ENCODE data around the gene CARD11. TPM values are rescaled to one million over a fixed set of nuclear protein-coding genes. Genes with fewer than 3 reads are reported as not detected.
"Not testable (repeated sequence)": the region's sequence is repeated elsewhere in the genome, so short reads cannot be mapped to it uniquely, and the experiment has no call there.

Gene CARD11
- total RNA-seq, 1 donor from 2014 or later = 0.37 TPM

DNA sequence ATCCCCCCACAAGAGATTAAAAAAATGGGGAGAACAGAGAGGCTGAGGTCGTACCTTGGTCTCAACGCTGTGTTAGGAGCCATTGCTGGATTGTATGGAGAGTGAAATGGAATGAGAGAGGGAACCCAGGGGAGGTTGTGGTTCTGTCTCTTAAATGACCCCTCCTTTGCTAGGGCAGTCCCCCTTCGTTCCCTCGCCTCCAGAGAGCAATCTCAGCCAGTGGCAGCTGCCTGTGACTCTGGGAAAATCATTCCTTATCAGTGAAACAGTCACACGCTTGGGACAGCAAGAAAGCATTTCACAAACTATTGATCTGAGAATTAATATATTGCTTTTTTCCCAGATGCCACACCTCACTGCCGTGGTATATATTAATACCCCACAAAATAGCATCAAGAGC, 12.0 kb upstream of the CARD11 start:
- TF ChIP-seq, protein P1, sequence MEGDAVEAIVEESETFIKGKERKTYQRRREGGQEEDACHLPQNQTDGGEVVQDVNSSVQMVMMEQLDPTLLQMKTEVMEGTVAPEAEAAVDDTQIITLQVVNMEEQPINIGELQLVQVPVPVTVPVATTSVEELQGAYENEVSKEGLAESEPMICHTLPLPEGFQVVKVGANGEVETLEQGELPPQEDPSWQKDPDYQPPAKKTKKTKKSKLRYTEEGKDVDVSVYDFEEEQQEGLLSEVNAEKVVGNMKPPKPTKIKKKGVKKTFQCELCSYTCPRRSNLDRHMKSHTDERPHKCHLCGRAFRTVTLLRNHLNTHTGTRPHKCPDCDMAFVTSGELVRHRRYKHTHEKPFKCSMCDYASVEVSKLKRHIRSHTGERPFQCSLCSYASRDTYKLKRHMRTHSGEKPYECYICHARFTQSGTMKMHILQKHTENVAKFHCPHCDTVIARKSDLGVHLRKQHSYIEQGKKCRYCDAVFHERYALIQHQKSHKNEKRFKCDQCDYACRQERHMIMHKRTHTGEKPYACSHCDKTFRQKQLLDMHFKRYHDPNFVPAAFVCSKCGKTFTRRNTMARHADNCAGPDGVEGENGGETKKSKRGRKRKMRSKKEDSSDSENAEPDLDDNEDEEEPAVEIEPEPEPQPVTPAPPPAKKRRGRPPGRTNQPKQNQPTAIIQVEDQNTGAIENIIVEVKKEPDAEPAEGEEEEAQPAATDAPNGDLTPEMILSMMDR (conservative IDR thresholded peaks at IDR 0.05) = no peak
- Mint-ChIP-seq H3K4me1 (no peaks in the 10 kb centered on the region), H3K4me3 (no peak overlapping the region), H3K27ac (ENCODE audit: unreplicated experiment) (peak overlapping the region; percentile 5), H3K9me3 (no peaks in the 10 kb centered on the region), H3K27me3 (ENCODE audit: low read depth) (no peaks in the 10 kb centered on the region), H3K36me3 (ENCODE audit: low read depth) (no peaks in the 10 kb centered on the region)
- DNase-seq (ENCODE audit: low read depth, low spot score) = no peak

DNA sequence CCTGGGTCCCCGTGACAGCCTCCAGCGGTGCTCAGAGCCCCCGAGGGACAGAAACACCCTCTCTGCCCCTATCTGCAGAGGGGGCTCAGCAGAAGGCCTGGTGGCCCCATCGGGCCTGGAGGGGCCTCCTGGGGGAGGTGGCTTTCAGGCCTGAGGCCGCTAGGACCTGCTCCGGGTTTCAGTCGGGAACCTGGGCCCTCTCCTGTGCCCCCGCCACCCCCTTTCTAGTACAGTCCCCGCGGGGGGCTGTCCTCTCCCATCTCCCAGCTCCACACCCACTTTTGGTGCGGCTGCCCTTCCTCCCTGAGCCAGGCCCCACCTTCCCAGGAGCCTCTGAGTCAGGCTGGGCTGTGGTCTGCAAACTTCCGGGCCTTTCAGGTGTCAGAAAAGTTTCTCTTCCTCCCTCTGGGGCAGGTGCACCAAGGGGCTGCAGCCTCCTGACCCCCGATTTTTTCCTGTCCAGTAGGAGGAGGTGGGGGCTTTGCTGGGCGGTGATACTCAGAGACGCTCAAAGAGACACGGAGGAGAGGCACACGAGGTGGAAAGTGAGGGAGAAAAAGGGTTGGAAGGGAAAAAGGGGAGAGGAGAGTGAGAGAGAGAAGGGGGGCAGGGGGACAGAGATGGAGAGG, 692 bp downstream of the CARD11 start:
- Mint-ChIP-seq H3K4me3 (no peak overlapping the region), H3K9me3 (no peaks in the 10 kb centered on the region), H3K27ac (ENCODE audit: unreplicated experiment) (no peak overlapping the region), H3K27me3 (ENCODE audit: low read depth) (peaks cover 14% of the 10 kb centered on the region), H3K4me1 (no peaks in the 10 kb centered on the region), H3K36me3 (ENCODE audit: low read depth) (no peaks in the 10 kb centered on the region)
- TF ChIP-seq, protein P1 (conservative IDR thresholded peaks at IDR 0.05) = no peak
- DNase-seq (ENCODE audit: low read depth, low spot score) = no peak

DNA sequence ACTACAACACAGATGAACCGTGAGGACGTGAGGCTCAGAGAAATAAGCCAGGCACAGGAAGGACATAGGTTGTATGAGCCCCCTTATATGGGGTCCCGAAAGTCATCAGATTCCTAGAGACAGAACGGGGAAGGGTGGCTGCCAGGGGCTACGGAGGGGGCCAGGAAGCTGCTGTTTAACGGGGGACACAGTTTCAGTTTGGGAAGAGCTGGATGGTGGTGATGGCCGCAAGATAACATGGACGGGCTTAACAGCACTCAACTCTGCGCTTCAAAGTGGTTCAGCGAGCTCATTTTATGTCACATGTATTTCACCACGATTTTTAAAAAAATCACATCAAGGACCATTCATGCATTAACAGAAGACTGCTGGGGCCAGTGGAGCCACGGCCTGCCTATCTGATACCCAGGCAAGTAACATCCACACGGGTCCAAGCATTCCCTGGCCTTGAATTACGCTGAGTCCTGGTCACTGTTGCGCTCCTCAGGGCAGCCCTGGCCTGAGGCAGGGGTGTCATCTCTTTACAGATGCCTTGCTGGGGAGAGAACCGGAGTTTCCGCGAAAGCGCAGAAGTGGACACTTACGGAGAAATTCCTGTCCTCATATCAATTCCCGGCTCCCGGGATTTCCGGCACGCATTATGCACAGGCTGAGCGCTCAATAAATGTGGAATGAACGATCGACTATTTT, 1.5 kb downstream of the CARD11 start:
- Mint-ChIP-seq H3K27ac (ENCODE audit: unreplicated experiment) (no peak overlapping the region), H3K36me3 (ENCODE audit: low read depth) (no peaks in the 10 kb centered on the region), H3K9me3 (no peaks in the 10 kb centered on the region), H3K4me3 (no peak overlapping the region), H3K27me3 (ENCODE audit: low read depth) (peaks cover 14% of the 10 kb centered on the region), H3K4me1 (no peaks in the 10 kb centered on the region)
- TF ChIP-seq, protein P1 (conservative IDR thresholded peaks at IDR 0.05) = no peak
- DNase-seq (ENCODE audit: low read depth, low spot score) = no peak

DNA sequence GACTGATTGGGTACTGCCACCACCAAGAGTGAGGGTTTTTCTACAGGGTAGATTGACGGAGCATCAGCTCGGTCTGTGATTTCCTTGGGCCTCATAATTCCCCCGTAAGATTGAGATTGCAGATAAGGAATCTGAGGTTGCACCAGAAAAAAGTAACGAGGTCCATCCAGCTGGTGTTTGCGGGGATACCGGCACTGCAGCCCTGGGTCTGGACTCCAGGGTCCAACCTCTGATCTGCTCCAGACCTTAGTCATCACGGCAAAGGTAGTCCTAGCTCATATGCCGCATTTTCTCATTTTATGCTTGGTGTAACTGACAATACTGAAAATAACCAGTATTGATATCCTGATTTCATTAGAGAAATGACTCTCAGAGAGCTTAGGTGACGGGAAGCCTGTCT, 3.9 kb downstream of the CARD11 start:
- H3K36me3 Mint-ChIP-seq (ENCODE audit: low read depth) = no peaks in the 10 kb centered on the region
- no peak overlapping the region for H3K4me3 Mint-ChIP-seq
- no peak overlapping the region for H3K27ac Mint-ChIP-seq (ENCODE audit: unreplicated experiment)
- H3K4me1 Mint-ChIP-seq = no peaks in the 10 kb centered on the region
- TF ChIP-seq, protein P1 (conservative IDR thresholded peaks at IDR 0.05) = no peak
- no peaks in the 10 kb centered on the region for H3K9me3 Mint-ChIP-seq
- H3K27me3 Mint-ChIP-seq (ENCODE audit: low read depth) = peaks cover 13% of the 10 kb centered on the region
- DNase-seq (ENCODE audit: low read depth, low spot score) = no peak

DNA sequence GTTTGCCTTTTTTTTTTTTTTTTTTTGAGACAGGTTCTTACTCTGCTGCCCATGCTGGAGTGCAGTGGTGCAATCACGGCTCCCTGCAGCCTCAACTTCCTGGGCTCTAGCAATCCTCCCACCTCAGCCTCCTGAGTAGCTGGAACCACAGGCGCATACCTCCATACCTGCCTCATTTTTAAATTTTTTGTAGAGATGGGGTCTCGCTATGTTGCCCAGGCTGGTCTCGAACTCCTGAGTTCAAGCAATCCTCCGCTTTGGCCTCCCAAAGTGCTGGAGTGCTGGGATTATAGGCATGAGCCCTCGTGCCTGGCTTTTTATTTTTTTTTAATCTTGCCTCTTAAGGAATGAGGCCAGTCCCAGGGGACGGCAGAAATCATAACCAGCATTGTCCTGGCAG, 5.7 kb downstream of the CARD11 start:
- DNase-seq (ENCODE audit: low read depth, low spot score); H3K27me3 Mint-ChIP-seq (ENCODE audit: low read depth); H3K4me1 Mint-ChIP-seq; H3K4me3 Mint-ChIP-seq; H3K9me3 Mint-ChIP-seq; H3K36me3 Mint-ChIP-seq (ENCODE audit: low read depth); H3K27ac Mint-ChIP-seq (ENCODE audit: unreplicated experiment): not testable (repeated sequence)

DNA sequence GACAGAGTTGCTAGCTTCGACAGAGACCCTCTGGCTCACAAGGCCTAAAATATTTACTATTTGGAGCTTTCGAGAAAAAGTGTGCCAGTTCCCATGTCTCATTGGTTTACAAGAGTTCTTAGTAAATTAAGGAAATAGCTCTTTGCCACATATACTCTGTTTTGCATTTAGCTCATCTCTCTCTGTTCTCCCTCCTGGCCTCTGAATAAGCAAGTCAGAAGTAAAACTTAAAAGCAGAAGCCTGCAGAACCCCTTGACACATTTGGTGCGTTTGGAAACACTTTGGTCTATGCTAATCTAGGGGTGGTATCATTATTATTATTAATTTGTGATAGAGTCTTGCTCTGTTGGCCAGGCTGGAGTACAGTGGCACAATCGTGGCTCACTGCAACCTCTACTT, 6.4 kb downstream of the CARD11 start:
- Mint-ChIP-seq H3K36me3 (ENCODE audit: low read depth) (no peaks in the 10 kb centered on the region), H3K4me3 (no peak overlapping the region)

More for the DNA sequence above, 6.4 kb downstream of the CARD11 start:
- no peak for DNase-seq (ENCODE audit: low read depth, low spot score)
- TF ChIP-seq, protein P1 (conservative IDR thresholded peaks at IDR 0.05) = no peak
- H3K4me1 Mint-ChIP-seq = peaks cover 5% of the 10 kb centered on the region
- H3K27ac Mint-ChIP-seq (ENCODE audit: unreplicated experiment) = no peak overlapping the region
- H3K9me3 Mint-ChIP-seq = no peaks in the 10 kb centered on the region
- peaks cover 4% of the 10 kb centered on the region for H3K27me3 Mint-ChIP-seq (ENCODE audit: low read depth)

All from neural crest cell (in vitro differentiated cells).